Left ventricle myocardium inferior (tissue), 1 donor: ENCODE data around the gene CDH4. TPM values are rescaled to one million over a fixed set of nuclear protein-coding genes. Genes with fewer than 3 reads are reported as not detected.

Source experiments
- DNase-seq: peaks from one replicate; pipeline ENCODE4 v3.0.0-alpha.2; 2020
- H3K27ac ChIP-seq: fragments of 200-600 bp; replicated peaks from 2 replicates; pipeline ENCODE4 v1.8.0; 2021
- H3K27me3 ChIP-seq: fragments of 200-600 bp; 2 replicates; pipeline ENCODE4 v1.8.0; 2021; ENCODE audit warnings: low read depth
- H3K36me3 ChIP-seq: fragments of 200-600 bp; 2 replicates; pipeline ENCODE4 v1.8.0; 2021
- H3K4me1 ChIP-seq: fragments of 200-600 bp; 2 replicates; pipeline ENCODE4 v1.8.0; 2021
- H3K4me3 ChIP-seq: fragments of 200-600 bp; 2 replicates; pipeline ENCODE4 v1.8.0; 2021; ENCODE audit warnings: mild to moderate bottlenecking, moderate library complexity
- H3K9me3 ChIP-seq: fragments of 200-600 bp; replicated peaks from 2 replicates; pipeline ENCODE4 v1.8.0; 2021
- intact Hi-C: fragments of 100-400 bp; cut with micrococcal nuclease; formaldehyde crosslinking; loops from one replicate; pipeline ENCODE4 v1.11.0; 2022
- total RNA-seq: library from RNA; stranded (reverse); fragmentation: NEBNext Ultra II Directional; extraction: Animal tissue kit (Norgen Biotek cat#: 25700); gene quantifications from one replicate; pipeline ENCODE4 v1.2.1, GENCODE V29; 2021
- TF ChIP-seq, protein P1 (sequence below): fragments of 200-600 bp; IDR thresholded peaks from 2 replicates; pipeline ENCODE4 v1.8.0; 2021; ENCODE audit warnings: antibody characterized with exemption, mild to moderate bottlenecking, borderline replicate concordance
- donor health status: DM: no; HTN: yes; CAD: no; lungs with severe emphysema.

The CDH4 gene
- total RNA-seq, 1 donor from 2014 or later, result 0.05 TPM

GRCh38 chr20:61674688-61675087 is 422.6 kb downstream of the CDH4 start:
- Histone ChIP-seq H3K27me3 (peaks cover 61% of the 10 kb centered on the region), H3K4me3 (no peak overlapping the region), H3K9me3 (no peaks in the 10 kb centered on the region), H3K4me1 (no peaks in the 10 kb centered on the region), H3K36me3 (no peaks in the 10 kb centered on the region), H3K27ac (no peak overlapping the region)
- DNase-seq, result no peak
- intact Hi-C loops, result no loop called here
- TF ChIP-seq, protein P1, sequence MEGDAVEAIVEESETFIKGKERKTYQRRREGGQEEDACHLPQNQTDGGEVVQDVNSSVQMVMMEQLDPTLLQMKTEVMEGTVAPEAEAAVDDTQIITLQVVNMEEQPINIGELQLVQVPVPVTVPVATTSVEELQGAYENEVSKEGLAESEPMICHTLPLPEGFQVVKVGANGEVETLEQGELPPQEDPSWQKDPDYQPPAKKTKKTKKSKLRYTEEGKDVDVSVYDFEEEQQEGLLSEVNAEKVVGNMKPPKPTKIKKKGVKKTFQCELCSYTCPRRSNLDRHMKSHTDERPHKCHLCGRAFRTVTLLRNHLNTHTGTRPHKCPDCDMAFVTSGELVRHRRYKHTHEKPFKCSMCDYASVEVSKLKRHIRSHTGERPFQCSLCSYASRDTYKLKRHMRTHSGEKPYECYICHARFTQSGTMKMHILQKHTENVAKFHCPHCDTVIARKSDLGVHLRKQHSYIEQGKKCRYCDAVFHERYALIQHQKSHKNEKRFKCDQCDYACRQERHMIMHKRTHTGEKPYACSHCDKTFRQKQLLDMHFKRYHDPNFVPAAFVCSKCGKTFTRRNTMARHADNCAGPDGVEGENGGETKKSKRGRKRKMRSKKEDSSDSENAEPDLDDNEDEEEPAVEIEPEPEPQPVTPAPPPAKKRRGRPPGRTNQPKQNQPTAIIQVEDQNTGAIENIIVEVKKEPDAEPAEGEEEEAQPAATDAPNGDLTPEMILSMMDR, result no peak

DNA sequence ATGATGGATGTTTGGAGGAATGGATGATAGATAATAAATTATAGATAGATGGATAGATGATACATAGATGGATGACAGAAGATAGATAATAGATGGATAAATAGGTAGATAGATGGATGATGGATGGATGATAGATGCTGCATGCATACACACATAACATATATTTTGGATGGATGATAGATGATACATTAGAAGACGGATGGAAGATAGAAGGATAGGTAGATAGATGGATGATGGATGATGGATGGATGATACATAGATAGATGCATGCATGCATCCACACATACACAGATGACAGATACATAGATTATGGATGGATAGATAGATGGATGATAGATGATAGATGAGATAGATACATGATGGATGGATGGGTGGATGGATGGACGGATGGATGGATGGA is 425.9 kb downstream of the CDH4 start:
- TF ChIP-seq, protein P1, result no peak
- DNase-seq, result no peak
- Histone ChIP-seq H3K4me1 (no peaks in the 10 kb centered on the region), H3K36me3 (no peaks in the 10 kb centered on the region), H3K27me3 (peaks cover 70% of the 10 kb centered on the region), H3K4me3 (no peak overlapping the region), H3K27ac (no peak overlapping the region), H3K9me3 (no peaks in the 10 kb centered on the region)
- intact Hi-C loops, result no loop called here

GRCh38 chr20:61678437-61678836 is 426.4 kb downstream of the CDH4 start:
- no peak overlapping the region for H3K4me3 ChIP-seq
- H3K4me1 ChIP-seq, result no peaks in the 10 kb centered on the region
- no peaks in the 10 kb centered on the region for H3K36me3 ChIP-seq
- no peak overlapping the region for H3K27ac ChIP-seq
- H3K9me3 ChIP-seq, result no peaks in the 10 kb centered on the region
- intact Hi-C loops, result no loop called here
- H3K27me3 ChIP-seq, result peaks cover 73% of the 10 kb centered on the region
- DNase-seq, result peak; percentile 4
- TF ChIP-seq, protein P1, result no peak

DNA sequence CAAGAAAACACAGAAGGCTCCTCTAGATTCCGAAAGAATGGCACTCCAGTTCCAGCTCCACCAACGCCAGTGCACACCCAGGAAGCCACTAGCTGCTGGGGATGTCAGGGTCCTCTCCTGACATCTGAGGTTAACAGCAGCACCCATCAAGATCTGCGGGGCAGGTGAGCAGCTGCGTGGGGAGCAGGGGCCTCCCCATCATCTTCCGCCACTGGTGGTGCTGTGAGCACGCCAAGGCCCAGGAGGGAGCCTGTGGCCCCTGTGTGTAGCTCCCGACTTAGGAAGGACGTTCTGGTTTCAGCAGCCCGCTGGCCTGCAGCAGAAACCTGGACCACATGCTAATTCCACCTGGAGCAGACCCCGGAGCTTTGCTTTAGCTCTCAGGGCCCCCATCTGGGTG is 427.4 kb downstream of the CDH4 start:
- TF ChIP-seq, protein P1, result no peak
- H3K27ac ChIP-seq, result no peak overlapping the region
- no peak overlapping the region for H3K4me3 ChIP-seq
- no peaks in the 10 kb centered on the region for H3K4me1 ChIP-seq
- no peaks in the 10 kb centered on the region for H3K9me3 ChIP-seq
- peaks cover 84% of the 10 kb centered on the region for H3K27me3 ChIP-seq
- DNase-seq, result peak; percentile 8
- intact Hi-C loops, result no loop called here
- H3K36me3 ChIP-seq, result no peaks in the 10 kb centered on the region

- intact Hi-C loops, result no loop called here
- H3K27me3 ChIP-seq, result peaks cover 86% of the 10 kb centered on the region
- no peaks in the 10 kb centered on the region for H3K4me1 ChIP-seq
- no peaks in the 10 kb centered on the region for H3K36me3 ChIP-seq
- no peak overlapping the region for H3K4me3 ChIP-seq
- no peaks in the 10 kb centered on the region for H3K9me3 ChIP-seq
- DNase-seq, result no peak
- TF ChIP-seq, protein P1, result no peak
- no peak overlapping the region for H3K27ac ChIP-seq
These were observed 428.0 kb downstream of the CDH4 start for GRCh38 chr20:61680096-61680495.
